Measurements from ENCODE around the gene PRSS3. TPM values are rescaled to one million over a fixed set of nuclear protein-coding genes. Genes with fewer than 3 reads are reported as not detected.
"Not testable (repeated sequence)": the region's sequence is repeated elsewhere in the genome, so short reads cannot be mapped to it uniquely, and the experiment has no call there.

PRSS3 gene
- total RNA-seq (2014; rRNA removed; shearing (Covaris generic)) = not detected in 2 replicates

- no peaks in the 10 kb centered on the region for H3K36me3 ChIP-seq (replicated peaks; ENCODE audit: control insufficient read depth, insufficient read depth, low read length)
- no peaks in the 10 kb centered on the region; the same call in 1 of the 2 replicates for H3K27me3 ChIP-seq (ENCODE audit: control insufficient read depth, insufficient read depth, low read length)
- no peak for DNase-seq
- H3K4me3 ChIP-seq (ENCODE audit: insufficient read depth, low read depth, low read length) = no peak within 1 kb of the TSS
These were observed at the start of gene PRSS3 for GRCh38 chr9:33795281-33795680. PRSS3 (plus strand) TSS chr9:33795561; CDS start chr9:33795574, 13 bp downstream.

- Histone ChIP-seq H3K4me3 (ENCODE audit: insufficient read depth, low read depth, low read length) (no peak overlapping the region), H3K36me3 (replicated peaks; ENCODE audit: control insufficient read depth, insufficient read depth, low read length) (no peaks in the 10 kb centered on the region), H3K27me3 (ENCODE audit: control insufficient read depth, insufficient read depth, low read length) (no peaks in the 10 kb centered on the region)
- no peak for DNase-seq
These were observed 46.6 kb upstream of the PRSS3 start for GRCh38 chr9:33748633-33749304.

DNA sequence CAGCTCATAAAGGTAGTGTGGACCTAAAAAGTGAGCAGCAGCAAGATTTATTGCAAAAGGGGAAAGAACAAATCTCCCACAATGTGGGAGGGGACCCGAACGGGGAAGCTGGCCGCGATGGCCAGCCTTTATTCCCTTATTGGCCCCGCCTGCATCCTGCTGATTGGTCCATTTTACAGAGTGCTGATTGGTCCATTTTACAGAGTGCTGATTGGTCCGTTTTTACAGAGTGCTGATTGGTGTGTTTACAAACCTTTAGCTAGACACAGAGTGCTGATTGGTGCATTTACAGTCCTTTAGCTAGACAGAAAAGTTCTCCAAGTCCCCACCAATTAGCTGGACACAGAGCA, 46.1 kb upstream of the PRSS3 start:
- not testable (repeated sequence) for H3K27me3 ChIP-seq (ENCODE audit: control insufficient read depth, insufficient read depth, low read length); DNase-seq; H3K36me3 ChIP-seq (replicated peaks; ENCODE audit: control insufficient read depth, insufficient read depth, low read length)

GRCh38 chr9:33750307-33750838, 45.0 kb upstream of the PRSS3 start:
- Histone ChIP-seq H3K27me3 (ENCODE audit: control insufficient read depth, insufficient read depth, low read length) (no peaks in the 10 kb centered on the region), H3K36me3 (replicated peaks; ENCODE audit: control insufficient read depth, insufficient read depth, low read length) (no peaks in the 10 kb centered on the region), H3K4me3 (ENCODE audit: insufficient read depth, low read depth, low read length) (no peak overlapping the region)
- peak; percentile 51 for DNase-seq

More for the DNA sequence above, 46.1 kb upstream of the PRSS3 start:
- H3K4me3 ChIP-seq (ENCODE audit: insufficient read depth, low read depth, low read length) = not testable (repeated sequence)

- Histone ChIP-seq H3K27me3 (ENCODE audit: control insufficient read depth, insufficient read depth, low read length) (no peaks in the 10 kb centered on the region), H3K4me3 (ENCODE audit: insufficient read depth, low read depth, low read length) (no peak overlapping the region), H3K36me3 (replicated peaks; ENCODE audit: control insufficient read depth, insufficient read depth, low read length) (no peaks in the 10 kb centered on the region)
- DNase-seq = no peak
These were observed 44.5 kb upstream of the PRSS3 start for GRCh38 chr9:33750839-33751339.

DNA sequence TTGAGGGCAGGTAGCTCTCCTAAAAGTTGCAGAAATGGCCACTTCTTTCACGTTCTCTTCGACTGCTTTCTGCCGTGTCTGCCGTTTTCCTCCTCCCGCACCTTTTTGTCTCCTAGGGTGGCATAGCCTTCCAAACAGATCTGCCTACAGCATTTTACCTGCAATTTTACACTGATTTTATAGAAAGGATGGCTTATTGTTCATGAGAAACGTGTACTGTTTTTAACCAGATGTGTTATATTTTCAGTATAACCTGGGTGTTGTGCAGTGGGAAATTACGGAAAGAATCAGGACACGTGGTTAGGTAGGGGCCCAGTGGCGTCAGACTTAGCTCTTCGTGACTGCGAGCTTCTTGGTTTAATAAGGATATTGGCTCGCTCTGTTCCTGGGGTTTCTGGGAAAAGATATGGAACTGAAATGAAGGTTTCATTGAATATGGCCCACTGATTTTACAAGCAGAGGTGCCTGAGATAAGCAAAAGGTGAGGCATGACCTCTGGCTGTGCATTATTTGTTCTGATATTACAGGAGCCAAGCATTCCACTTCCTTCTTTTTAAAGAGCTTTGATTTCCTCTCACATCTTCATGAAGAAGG, 43.7 kb upstream of the PRSS3 start:
- Histone ChIP-seq H3K27me3 (ENCODE audit: control insufficient read depth, insufficient read depth, low read length) (no peaks in the 10 kb centered on the region), H3K4me3 (ENCODE audit: insufficient read depth, low read depth, low read length) (no peak overlapping the region), H3K36me3 (replicated peaks; ENCODE audit: control insufficient read depth, insufficient read depth, low read length) (no peaks in the 10 kb centered on the region)
- DNase-seq = no peak

DNA sequence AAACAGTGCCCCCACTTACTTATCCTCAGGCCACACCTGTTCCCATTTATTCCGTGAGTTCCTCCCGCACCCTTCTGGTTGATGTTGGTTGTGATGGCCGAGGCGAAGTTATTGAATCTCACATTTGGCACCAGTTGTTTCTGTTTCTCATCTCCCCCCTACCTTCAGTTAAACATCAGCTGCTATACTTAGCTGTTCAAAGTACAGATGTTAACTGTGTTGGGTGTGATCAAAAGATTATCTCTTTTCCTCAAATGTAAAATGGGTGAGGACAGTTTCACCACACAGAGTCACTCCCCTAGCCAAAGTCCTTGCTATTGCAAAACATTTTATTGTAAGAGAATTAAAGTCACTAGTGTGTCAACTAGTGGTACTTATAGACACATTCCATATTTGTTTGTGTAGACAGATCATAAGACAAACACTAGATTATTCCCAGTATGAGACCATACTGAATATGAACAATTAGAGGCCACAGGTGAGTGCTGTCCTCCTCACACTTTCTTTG, 43.2 kb upstream of the PRSS3 start:
- no peak overlapping the region for H3K4me3 ChIP-seq (ENCODE audit: insufficient read depth, low read depth, low read length)
- no peaks in the 10 kb centered on the region for H3K27me3 ChIP-seq (ENCODE audit: control insufficient read depth, insufficient read depth, low read length)
- no peak for DNase-seq
- no peaks in the 10 kb centered on the region for H3K36me3 ChIP-seq (replicated peaks; ENCODE audit: control insufficient read depth, insufficient read depth, low read length)

GRCh38 chr9:33752789-33753188, 42.6 kb upstream of the PRSS3 start:
- DNase-seq; H3K36me3 ChIP-seq (replicated peaks; ENCODE audit: control insufficient read depth, insufficient read depth, low read length); H3K4me3 ChIP-seq (ENCODE audit: insufficient read depth, low read depth, low read length); H3K27me3 ChIP-seq (ENCODE audit: control insufficient read depth, insufficient read depth, low read length): not testable (repeated sequence)

DNA sequence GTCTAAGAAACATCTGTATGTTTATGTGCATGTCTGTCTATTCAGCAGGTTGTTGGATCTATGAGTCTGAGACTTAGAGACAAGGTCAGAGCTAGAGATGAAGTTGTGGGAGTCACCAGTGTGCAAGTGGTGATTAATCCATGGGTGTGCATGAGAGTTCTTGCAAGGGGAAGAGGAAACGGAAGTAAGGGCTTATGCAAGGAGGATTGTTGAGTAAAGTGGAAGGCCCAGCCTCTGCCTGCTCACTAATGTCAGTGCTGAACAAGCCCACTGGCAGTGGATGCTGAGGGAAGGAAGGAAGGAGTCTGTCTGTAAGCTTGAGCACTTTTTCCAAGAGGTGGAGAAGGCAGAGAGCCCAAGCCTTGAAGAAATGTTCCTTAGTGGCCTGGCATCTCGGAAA, 35.7 kb upstream of the PRSS3 start:
- DNase-seq; H3K4me3 ChIP-seq (ENCODE audit: insufficient read depth, low read depth, low read length): not testable (repeated sequence)

DNA sequence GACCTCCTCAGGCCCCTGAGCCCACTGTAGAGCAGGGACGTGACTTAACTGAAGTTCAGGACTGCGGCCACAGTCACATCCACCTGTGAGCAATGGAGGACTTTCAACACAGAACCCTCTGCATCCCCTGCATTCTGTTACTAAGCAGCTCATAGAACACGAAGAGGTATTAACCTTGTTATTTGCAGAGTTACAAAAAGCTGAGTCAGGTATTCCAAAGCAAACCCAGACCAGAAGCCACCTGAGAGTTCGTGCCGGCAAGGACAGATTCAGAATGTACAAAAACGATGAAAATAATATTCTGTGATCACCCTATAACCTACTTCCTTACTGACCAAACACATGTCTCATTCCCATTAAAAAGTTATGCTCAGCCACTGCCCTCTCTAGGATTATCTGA, 33.0 kb upstream of the PRSS3 start:
- DNase-seq = no peak
- H3K36me3 ChIP-seq (replicated peaks; ENCODE audit: control insufficient read depth, insufficient read depth, low read length) = no peaks in the 10 kb centered on the region
- no peak overlapping the region for H3K4me3 ChIP-seq (ENCODE audit: insufficient read depth, low read depth, low read length)
- no peaks in the 10 kb centered on the region for H3K27me3 ChIP-seq (ENCODE audit: control insufficient read depth, insufficient read depth, low read length)

More for the DNA sequence above, 35.7 kb upstream of the PRSS3 start:
- H3K27me3 ChIP-seq (ENCODE audit: control insufficient read depth, insufficient read depth, low read length); H3K36me3 ChIP-seq (replicated peaks; ENCODE audit: control insufficient read depth, insufficient read depth, low read length): not testable (repeated sequence)

DNA sequence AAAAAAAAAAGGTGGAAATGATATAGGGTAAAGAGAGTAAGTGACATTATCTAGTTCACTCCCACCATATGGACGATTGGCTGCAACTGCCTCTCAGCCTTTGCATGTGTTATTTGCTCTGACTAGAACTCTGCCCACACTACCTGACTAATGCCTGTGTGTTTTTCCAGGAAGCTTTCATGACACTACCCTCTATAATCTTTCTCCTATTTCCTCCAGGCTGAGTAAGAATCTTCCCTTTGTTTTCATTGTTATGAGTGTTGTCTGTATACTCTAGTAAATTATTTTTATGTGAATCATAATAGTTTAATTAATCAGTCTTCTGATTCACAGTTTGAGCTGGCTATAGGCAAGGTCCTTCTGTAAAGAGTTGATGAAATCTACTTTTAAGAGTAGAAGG, 31.7 kb upstream of the PRSS3 start:
- not testable (repeated sequence) for H3K27me3 ChIP-seq (ENCODE audit: control insufficient read depth, insufficient read depth, low read length); H3K4me3 ChIP-seq (ENCODE audit: insufficient read depth, low read depth, low read length); H3K36me3 ChIP-seq (replicated peaks; ENCODE audit: control insufficient read depth, insufficient read depth, low read length); DNase-seq

- Histone ChIP-seq H3K4me3 (ENCODE audit: insufficient read depth, low read depth, low read length) (no peak overlapping the region), H3K27me3 (ENCODE audit: control insufficient read depth, insufficient read depth, low read length) (no peaks in the 10 kb centered on the region), H3K36me3 (replicated peaks; ENCODE audit: control insufficient read depth, insufficient read depth, low read length) (no peaks in the 10 kb centered on the region)
- no peak for DNase-seq
These were observed 29.9 kb upstream of the PRSS3 start for GRCh38 chr9:33765411-33765810.

- H3K36me3 ChIP-seq (replicated peaks; ENCODE audit: control insufficient read depth, insufficient read depth, low read length); H3K27me3 ChIP-seq (ENCODE audit: control insufficient read depth, insufficient read depth, low read length); H3K4me3 ChIP-seq (ENCODE audit: insufficient read depth, low read depth, low read length); DNase-seq: not testable (repeated sequence)
These were observed 25.0 kb upstream of the PRSS3 start for GRCh38 chr9:33770156-33770880.

GRCh38 chr9:33773135-33773534, 22.2 kb upstream of the PRSS3 start:
- DNase-seq; H3K36me3 ChIP-seq (replicated peaks; ENCODE audit: control insufficient read depth, insufficient read depth, low read length); H3K4me3 ChIP-seq (ENCODE audit: insufficient read depth, low read depth, low read length); H3K27me3 ChIP-seq (ENCODE audit: control insufficient read depth, insufficient read depth, low read length): not testable (repeated sequence)
